Nephron progenitor cell (in vitro differentiated cells): ENCODE measurements around the gene CGNL1.
A peak's percentile ranks its signal among the peaks of the same experiment; 100 is the strongest.

Experiments used
- DNase-seq: peaks from one replicate; pipeline ENCODE4 v3.0.0; 2021
- H3K27ac Mint-ChIP-seq: 2 replicates; pipeline ENCODE4 v1.8.0; 2021; ENCODE audit warnings: mild to moderate bottlenecking, moderate library complexity, mixed read lengths
- H3K27me3 Mint-ChIP-seq: 2 replicates; pipeline ENCODE4 v1.8.0; 2021; ENCODE audit warnings: mild to moderate bottlenecking, low read depth, mixed read lengths; ENCODE audit not compliant: poor library complexity
- H3K36me3 Mint-ChIP-seq: 2 replicates; pipeline ENCODE4 v1.8.0; 2021; ENCODE audit warnings: low read depth, mixed read lengths
- H3K4me1 Mint-ChIP-seq: 2 replicates; pipeline ENCODE4 v1.8.0; 2021; ENCODE audit warnings: mixed read lengths
- H3K4me3 Mint-ChIP-seq: 2 replicates; pipeline ENCODE4 v1.8.0; 2021; ENCODE audit warnings: mild to moderate bottlenecking, moderate library complexity, mixed read lengths
- H3K9me3 Mint-ChIP-seq: 2 replicates; pipeline ENCODE4 v1.8.0; 2021; ENCODE audit warnings: mild to moderate bottlenecking, moderate library complexity, mixed read lengths
- TF ChIP-seq, protein P1 (sequence below): fragments of 200-600 bp; sonication (generic); IDR thresholded peaks from 2 replicates; pipeline ENCODE4 v1.5.0; 2021; ENCODE audit warnings: antibody characterized with exemption

The CGNL1 gene

DNA sequence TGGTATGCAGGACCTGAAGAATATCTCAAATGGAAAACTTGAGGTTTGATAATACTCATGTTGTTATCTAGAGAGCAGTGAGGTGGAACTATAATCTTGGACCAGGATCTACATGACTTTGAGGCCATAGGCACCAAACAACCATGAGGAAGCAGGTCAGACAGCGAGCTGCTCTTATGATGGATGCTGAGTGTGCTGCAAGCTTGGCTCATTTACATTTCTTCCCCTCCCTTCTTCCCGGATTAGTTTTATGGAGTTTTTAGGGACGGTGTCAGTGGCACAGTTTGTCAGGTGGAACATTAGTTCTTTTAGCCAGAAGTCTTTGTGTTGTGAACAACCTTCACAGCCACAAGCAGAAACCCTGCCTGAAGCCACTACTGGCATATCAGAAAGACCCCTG, 207.4 kb downstream of the CGNL1 start:
- DNase-seq, result no peak
- Mint-ChIP-seq H3K27ac (no peak overlapping the region), H3K4me3 (no peak overlapping the region), H3K36me3 (peaks cover 6% of the 10 kb centered on the region), H3K9me3 (peaks cover 23% of the 10 kb centered on the region), H3K4me1 (peaks cover 6% of the 10 kb centered on the region), H3K27me3 (peaks cover 38% of the 10 kb centered on the region)
- TF ChIP-seq, protein P1, sequence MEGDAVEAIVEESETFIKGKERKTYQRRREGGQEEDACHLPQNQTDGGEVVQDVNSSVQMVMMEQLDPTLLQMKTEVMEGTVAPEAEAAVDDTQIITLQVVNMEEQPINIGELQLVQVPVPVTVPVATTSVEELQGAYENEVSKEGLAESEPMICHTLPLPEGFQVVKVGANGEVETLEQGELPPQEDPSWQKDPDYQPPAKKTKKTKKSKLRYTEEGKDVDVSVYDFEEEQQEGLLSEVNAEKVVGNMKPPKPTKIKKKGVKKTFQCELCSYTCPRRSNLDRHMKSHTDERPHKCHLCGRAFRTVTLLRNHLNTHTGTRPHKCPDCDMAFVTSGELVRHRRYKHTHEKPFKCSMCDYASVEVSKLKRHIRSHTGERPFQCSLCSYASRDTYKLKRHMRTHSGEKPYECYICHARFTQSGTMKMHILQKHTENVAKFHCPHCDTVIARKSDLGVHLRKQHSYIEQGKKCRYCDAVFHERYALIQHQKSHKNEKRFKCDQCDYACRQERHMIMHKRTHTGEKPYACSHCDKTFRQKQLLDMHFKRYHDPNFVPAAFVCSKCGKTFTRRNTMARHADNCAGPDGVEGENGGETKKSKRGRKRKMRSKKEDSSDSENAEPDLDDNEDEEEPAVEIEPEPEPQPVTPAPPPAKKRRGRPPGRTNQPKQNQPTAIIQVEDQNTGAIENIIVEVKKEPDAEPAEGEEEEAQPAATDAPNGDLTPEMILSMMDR, result no peak

DNA sequence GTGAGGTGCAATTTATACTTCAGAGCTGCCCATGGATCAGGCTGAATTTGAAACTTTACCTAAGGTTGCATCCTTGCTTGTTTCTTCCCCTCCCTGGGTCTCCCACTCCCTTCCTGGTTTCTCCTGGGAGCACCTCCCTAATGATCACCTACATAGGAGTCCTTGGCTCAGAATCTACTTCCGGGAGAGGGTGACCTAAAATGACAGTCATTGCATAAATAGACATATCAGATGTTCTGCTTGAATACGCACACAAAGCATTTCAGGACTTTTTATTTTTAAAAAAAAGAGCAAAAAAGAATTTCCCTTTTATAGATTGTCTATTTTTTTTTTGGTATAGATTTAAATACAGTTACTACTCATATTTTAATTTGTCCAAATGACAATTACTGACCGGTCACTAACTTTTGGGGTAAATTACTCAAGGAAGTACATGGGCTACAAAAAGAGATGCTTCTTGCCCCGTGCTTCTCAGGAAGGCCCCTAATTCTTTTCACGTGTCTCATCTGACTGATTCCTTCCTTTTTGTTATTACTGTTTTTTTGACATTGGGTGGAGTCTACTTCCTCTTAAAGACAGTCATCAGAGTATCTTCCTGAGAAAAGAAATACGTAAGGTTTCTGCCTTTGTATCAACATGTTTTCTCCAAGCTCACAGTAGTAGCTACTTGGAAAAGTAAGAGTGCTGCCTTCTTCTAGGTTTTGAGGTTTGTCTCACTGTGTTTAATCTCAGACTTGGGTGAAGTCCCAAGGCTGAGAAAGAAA, 210.5 kb downstream of the CGNL1 start:
- Mint-ChIP-seq H3K9me3 (peaks cover 22% of the 10 kb centered on the region), H3K4me1 (peaks cover 9% of the 10 kb centered on the region), H3K36me3 (peaks cover 6% of the 10 kb centered on the region), H3K27me3 (peaks cover 58% of the 10 kb centered on the region), H3K27ac (no peak overlapping the region), H3K4me3 (no peak overlapping the region)
- TF ChIP-seq, protein P1, result no peak
- no peak for DNase-seq

DNA sequence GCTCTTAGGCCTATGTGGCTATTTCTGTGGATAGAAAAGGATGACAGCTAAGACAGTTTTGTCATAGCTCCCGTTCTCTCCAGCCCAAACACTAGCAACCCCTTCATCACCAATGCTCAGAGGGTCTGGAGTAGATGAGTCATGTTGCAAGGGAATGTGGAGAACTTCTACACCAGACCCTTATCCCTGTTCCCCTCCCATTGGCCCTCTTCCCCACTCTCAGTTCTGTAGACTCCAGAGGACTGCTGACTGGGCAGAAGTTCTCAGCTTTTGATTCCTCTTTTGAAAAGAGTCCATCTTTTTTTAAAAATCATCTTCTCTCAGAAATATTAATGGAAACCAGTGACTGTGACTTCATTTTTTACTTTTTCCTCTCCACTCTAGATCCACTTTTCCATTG, 213.0 kb downstream of the CGNL1 start:
- no peak for DNase-seq
- H3K27ac Mint-ChIP-seq, result no peak overlapping the region
- H3K36me3 Mint-ChIP-seq, result no peaks in the 10 kb centered on the region
- peaks cover 5% of the 10 kb centered on the region for H3K4me1 Mint-ChIP-seq
- no peaks in the 10 kb centered on the region for H3K9me3 Mint-ChIP-seq
- no peak overlapping the region for H3K4me3 Mint-ChIP-seq
- TF ChIP-seq, protein P1, result no peak
- H3K27me3 Mint-ChIP-seq, result peaks cover 72% of the 10 kb centered on the region

DNA sequence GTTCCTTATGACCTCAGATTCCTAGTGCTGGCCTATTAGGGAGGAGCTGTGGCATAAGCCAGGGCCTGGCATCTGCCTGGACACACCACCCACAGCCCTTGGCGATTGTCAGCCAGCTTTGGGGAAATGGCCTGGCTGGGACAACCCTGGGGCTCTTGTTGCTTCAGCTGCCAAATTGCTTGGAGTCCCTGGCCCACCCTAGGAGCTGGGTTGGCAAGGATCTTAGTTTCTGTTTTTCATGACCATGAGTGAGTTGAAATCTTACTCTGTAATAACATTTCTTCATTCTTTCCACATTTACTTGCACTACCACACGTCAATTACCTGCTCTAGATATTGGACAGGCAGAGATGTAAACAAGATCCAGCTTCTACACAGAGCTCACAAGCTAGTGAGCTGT, 213.4 kb downstream of the CGNL1 start:
- no peak overlapping the region for H3K27ac Mint-ChIP-seq
- peak overlapping the region; percentile 28 for H3K4me3 Mint-ChIP-seq
- H3K27me3 Mint-ChIP-seq, result peaks cover 74% of the 10 kb centered on the region

DNA sequence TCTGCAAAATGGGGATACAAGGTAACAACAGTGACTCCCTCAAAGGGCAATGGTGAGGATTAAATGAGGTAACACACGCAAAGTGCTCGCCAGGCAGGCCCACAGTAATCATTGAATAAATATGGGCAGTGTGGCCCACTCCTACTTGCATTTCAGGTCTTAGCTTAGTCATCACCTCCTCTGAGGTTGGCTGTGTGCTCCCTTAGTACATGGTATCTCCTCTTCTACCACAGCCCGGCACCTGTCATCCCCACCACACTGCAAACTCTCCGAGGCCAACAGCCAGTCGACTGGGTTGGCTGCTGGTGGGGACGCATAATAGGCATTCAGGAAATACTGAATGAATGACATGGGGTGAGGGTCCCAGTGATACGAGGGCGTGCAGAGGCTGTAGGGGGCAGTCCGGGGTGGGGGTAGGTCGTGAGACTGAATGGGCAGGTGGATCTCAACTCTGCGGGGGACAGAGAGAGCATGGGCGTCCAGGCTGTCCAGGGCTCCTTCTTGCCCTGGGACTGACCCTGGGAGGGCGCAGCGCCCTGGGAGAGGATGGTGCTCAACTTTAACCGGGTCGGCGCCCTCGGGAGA, 215.0 kb downstream of the CGNL1 start:
- Mint-ChIP-seq H3K4me3 (peak overlapping the region; percentile 79), H3K9me3 (no peaks in the 10 kb centered on the region), H3K36me3 (no peaks in the 10 kb centered on the region), H3K27me3 (peaks cover 65% of the 10 kb centered on the region), H3K4me1 (peaks cover 5% of the 10 kb centered on the region), H3K27ac (no peak overlapping the region)
- no peak for DNase-seq
- TF ChIP-seq, protein P1, result no peak

More for the DNA sequence above, 213.4 kb downstream of the CGNL1 start:
- Mint-ChIP-seq H3K4me1 (peaks cover 5% of the 10 kb centered on the region), H3K36me3 (no peaks in the 10 kb centered on the region), H3K9me3 (no peaks in the 10 kb centered on the region)
- TF ChIP-seq, protein P1, result no peak
- DNase-seq, result no peak
